Spinal cord (tissue), 10 donors: Measurements from ENCODE around the gene WIPF3. TPM values are rescaled to one million over a fixed set of nuclear protein-coding genes. Genes with fewer than 3 reads are reported as not detected.

Experiments
- DNase-seq, 6 donors: peaks; one replicate each; pipeline versions ENCODE4 v3.0.0 to v3.0.0-alpha.2; 2013 to 2015; ENCODE audit warnings: low spot score in 6 of 6, low read depth in 4 of 6
- H3K27ac ChIP-seq: one replicate; pipeline ENCODE4 v1.5.1; 2013; ENCODE audit warnings: low read depth, low read length, control low read depth
- H3K27me3 ChIP-seq: one replicate; pipeline ENCODE4 v1.6.1; 2013; ENCODE audit warnings: low read length; ENCODE audit not compliant: control insufficient read depth, insufficient read depth
- H3K36me3 ChIP-seq: one replicate; pipeline ENCODE4 v1.6.1; 2013; ENCODE audit warnings: low read length; ENCODE audit not compliant: control insufficient read depth, insufficient read depth
- H3K4me1 ChIP-seq: one replicate; pipeline ENCODE4 v1.6.1; 2013; ENCODE audit warnings: low read length; ENCODE audit not compliant: control insufficient read depth, insufficient read depth
- H3K4me3 ChIP-seq: one replicate; pipeline ENCODE4 v1.5.1; 2013; ENCODE audit warnings: low read depth, low read length, control low read depth
- H3K9me3 ChIP-seq: one replicate; pipeline ENCODE4 v1.6.1; 2013; ENCODE audit warnings: low read length; ENCODE audit not compliant: control insufficient read depth, insufficient read depth
- WGBS: methylation state at CpG from one replicate; pipeline ENCODE4 v1.1.5; 2013; ENCODE audit warnings: missing lambda C conversion rate; ENCODE audit not compliant: insufficient coverage; 5-methylcytosine and 5-hydroxymethylcytosine counted together
- polyA plus RNA-seq, 2 donors: library from polyadenylated mRNA; unstranded; fragments of 120-200 nt; gene quantifications; one replicate each; pipeline ENCODE4 v1.2.1, GENCODE V29; 2013; ENCODE audit not compliant: insufficient read length in 2 of 2
- total RNA-seq, 2 donors: library from RNA; depleted of rRNA in 1 of 2; stranded (reverse); fragments of 120-200 nt in 1 of 2; fragments of >200 nt in 1 of 2; gene quantifications; one replicate each; pipeline versions ENCODE4 v1.2.3 to v1.2.4, GENCODE V29; 2013 to 2014
- donor health status: healthy.

WIPF3 gene
- total and polyA plus RNA-seq, 4 donors: 4.5 to 17.8 (median 11.1) TPM

DNA sequence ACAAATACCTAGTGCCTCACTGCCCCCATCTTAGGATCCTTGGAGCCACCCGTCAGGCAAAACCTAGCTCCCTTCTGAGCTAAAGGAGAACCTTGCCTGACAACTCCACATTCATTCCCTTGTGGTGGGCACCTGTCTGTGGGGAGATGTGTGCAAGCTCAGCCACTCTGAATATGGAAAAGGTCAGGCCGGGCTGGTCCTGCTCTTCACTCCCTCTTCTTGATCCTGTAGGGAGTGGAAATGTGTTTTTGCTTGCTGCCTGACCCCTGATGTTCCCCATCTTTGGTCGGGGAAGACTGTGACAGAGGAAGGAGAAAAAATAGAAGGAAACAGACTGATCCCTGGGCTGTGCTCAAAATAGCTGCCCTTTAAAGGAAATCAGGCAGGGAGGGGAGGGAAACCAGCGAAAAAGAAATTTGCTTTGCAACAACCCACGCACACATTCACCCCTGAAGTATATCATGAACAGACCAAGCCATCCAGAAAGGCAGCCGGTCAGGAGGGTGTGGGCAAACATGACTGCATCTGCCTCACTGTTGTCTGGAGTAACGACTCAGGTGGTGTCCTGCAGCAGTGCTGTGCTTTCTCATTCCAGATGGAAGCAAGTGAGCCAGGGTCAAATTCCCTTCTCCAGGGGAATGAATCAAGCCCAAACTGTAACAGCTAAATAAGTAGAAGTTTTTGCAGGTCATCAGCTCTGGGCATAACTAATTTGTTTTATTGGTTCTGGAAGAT lies 109.3 kb downstream of the WIPF3 start:
- no peaks in the 10 kb centered on the region for H3K27me3 ChIP-seq
- WGBS: 62% methylated on average over 6 of the region's 7 CpGs
- peaks cover 17% of the 10 kb centered on the region for H3K4me1 ChIP-seq
- peak overlapping the region; percentile 54 for H3K27ac ChIP-seq
- no peaks in the 10 kb centered on the region for H3K9me3 ChIP-seq
- peak in 1 of 6 donors; percentile 62 for DNase-seq
- H3K36me3 ChIP-seq: peaks cover 6% of the 10 kb centered on the region
- no peak overlapping the region for H3K4me3 ChIP-seq

DNA sequence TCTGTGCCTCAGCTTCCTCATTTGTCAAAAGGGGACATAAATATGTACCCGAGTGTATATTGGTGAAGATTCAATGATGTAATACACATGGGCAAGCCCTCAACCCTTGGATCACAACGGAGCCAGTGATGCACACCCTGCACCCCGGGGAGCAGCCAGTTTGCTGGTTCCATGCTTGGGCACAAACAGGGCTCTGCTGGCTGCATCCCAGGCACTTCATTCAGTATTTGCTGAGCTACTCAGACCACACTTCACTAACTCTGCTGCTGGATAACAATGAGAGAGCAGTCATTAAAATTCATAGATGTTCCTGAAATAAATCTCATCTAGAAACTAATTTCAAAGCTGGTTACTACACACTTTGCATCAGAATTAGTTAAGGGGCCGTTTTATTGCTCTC lies 111.3 kb downstream of the WIPF3 start:
- H3K4me3 ChIP-seq: no peak overlapping the region
- H3K27ac ChIP-seq: peak overlapping the region; percentile 37
- no peaks in the 10 kb centered on the region for H3K27me3 ChIP-seq
- peaks cover 8% of the 10 kb centered on the region for H3K36me3 ChIP-seq
- WGBS: 23% methylated on average over 4 of the region's 4 CpGs
- no peaks in the 10 kb centered on the region for H3K9me3 ChIP-seq
- peaks cover 21% of the 10 kb centered on the region for H3K4me1 ChIP-seq
- DNase-seq: peak in 3 of 6 donors; percentile 26 to 82 (median 81)

DNA sequence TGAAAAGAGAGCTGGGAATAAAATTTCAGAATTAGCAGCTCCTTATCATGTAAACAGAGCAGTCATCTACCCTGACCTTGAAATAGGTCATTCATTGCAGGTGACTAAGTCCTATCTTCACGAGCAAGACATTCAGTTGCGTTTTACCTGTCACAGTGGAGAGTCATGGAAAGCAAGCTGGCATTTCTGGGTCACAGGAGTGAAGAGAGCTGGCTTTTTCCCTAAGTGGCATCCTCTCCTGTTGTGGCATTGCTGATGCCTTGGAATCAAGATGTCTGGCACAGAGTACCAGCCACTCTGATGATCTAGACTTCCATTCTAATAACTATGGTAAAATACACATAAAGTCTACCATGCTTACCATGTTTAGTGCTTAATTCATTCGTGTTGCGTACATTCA lies 112.5 kb downstream of the WIPF3 start:
- 90% methylated on average over 3 of the region's 4 CpGs for WGBS
- Histone ChIP-seq H3K36me3 (peaks cover 10% of the 10 kb centered on the region), H3K9me3 (no peaks in the 10 kb centered on the region), H3K4me1 (peaks cover 30% of the 10 kb centered on the region), H3K27me3 (no peaks in the 10 kb centered on the region), H3K27ac (no peak overlapping the region), H3K4me3 (no peak overlapping the region)
- no peak for DNase-seq

DNA sequence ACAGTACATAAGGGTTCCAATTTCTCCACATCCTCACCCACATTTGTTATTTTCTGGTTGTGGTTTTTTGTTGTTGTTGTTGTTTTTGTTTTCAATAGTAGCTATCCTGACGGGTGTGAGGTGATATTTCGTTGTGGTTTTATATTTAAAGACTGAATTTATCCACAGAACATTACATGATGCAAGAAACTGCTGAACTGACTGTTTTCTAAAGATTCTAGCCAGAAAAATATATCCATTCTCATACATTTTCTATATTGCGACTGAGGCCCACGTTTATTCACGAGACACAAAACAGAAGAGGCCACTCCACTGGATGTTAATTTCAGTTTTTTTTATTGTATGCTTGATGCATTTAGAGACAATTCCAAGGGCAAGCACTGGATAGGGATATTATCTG lies 113.5 kb downstream of the WIPF3 start:
- Histone ChIP-seq H3K9me3 (no peaks in the 10 kb centered on the region), H3K4me3 (no peak overlapping the region), H3K36me3 (peaks cover 16% of the 10 kb centered on the region), H3K4me1 (peaks cover 38% of the 10 kb centered on the region), H3K27me3 (no peaks in the 10 kb centered on the region), H3K27ac (no peak overlapping the region)
- WGBS: no CpG with 5 or more reads among the region's 5 CpGs
- no peak for DNase-seq

DNA sequence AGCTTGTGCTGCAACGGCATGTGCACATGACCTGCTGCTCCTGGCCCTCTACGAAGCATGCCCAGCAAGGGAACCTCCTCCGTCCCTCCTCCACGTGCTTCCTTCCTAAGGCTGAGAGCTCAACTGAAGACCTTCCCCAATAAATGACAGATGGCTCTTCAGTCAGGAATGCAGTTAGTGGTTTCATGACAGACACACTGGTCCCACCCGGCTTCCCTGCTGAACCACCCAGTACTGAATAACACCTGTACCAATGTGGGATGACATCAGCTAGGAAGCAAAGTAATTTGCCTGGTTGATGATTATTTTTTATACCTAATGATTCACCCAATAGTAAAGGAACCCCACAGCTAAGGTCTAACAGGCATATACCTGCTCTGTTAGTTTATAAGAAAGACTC lies 114.2 kb downstream of the WIPF3 start:
- H3K36me3 ChIP-seq: peaks cover 16% of the 10 kb centered on the region

DNA sequence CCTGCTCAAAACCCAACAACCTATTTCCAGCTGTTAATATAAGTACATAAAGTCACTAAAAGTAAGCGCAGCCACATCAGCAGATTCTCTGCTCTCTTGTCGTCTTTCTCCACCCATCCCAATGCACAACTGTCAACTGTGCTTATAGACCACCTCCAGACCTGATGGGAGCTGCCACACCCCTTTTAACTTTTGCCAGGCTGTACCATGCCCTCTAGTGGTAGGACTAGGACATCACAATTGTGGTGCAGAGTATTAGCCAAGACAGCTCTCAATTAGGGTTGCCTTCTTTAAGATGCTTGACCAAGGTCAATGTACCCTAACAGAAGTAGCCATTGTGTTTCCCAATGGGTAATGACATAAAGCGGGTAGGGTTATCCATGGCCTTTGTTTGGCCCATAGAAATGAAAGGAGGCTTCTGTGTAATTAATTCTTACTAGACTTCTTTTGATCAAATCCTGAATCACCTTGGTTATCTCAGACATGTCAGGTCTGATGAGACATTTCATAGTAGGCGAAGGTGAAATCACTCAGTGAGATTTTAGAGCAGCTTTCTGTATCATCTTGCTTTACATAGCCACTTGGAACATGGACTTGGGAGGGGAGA lies 115.2 kb downstream of the WIPF3 start:
- Histone ChIP-seq H3K27me3 (no peaks in the 10 kb centered on the region), H3K9me3 (no peaks in the 10 kb centered on the region), H3K36me3 (peaks cover 21% of the 10 kb centered on the region), H3K27ac (peak overlapping the region; percentile 68), H3K4me3 (no peak overlapping the region), H3K4me1 (peaks cover 34% of the 10 kb centered on the region)
- DNase-seq: peak in 3 of 6 donors; percentile 33 to 79 (median 76)
- WGBS: 0% methylated on average over 1 of the region's 4 CpGs

More for the DNA sequence above, 114.2 kb downstream of the WIPF3 start:
- H3K9me3 ChIP-seq: no peaks in the 10 kb centered on the region
- no peak for DNase-seq
- WGBS: 83% methylated on average over 4 of the region's 5 CpGs
- no peaks in the 10 kb centered on the region for H3K27me3 ChIP-seq
- no peak overlapping the region for H3K27ac ChIP-seq
- H3K4me3 ChIP-seq: no peak overlapping the region
- peaks cover 36% of the 10 kb centered on the region for H3K4me1 ChIP-seq

DNA sequence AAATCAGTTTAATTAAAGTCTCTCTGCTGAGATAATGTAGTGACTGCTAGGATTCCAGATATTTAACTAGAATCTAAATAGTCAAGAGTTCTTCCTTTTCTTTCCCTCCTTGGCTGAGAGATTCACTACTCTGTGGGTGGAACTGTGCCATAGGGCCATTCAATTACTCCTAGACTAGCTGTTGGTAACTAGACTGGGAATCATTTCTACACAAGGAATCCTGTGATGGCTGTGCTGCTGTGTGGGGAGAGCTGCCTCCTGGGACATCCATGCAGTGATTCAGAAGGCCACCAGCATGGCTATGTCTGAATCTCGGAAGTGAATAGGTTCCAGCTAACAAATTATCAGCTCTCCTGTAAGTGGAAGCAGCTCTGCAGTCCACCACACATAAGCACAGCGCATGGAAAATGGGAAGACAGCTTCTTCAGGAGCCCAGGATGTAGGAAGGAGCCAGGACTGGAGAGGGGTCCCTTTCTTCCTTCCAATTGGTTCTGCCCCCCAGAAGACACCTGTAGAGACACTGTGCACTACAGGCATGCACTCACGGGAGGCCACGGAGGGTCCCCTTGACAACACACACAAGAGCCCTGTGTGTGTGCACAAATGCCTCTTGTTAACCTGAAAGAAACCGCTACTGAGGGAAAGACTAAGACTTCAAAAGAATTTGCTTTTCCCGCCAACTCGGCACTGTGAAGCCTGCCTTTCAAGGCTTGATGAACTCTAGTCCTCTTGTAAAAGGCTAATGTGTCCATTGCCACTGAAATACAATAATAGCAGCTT lies 116.8 kb downstream of the WIPF3 start:
- Histone ChIP-seq H3K36me3 (peaks cover 21% of the 10 kb centered on the region), H3K27me3 (no peaks in the 10 kb centered on the region), H3K27ac (peak overlapping the region; percentile 68), H3K4me1 (peaks cover 42% of the 10 kb centered on the region), H3K4me3 (no peak overlapping the region), H3K9me3 (no peaks in the 10 kb centered on the region)
- peak in 4 of 6 donors; percentile 35 to 85 (median 74) for DNase-seq
- 26% methylated on average over 5 of the region's 7 CpGs for WGBS

DNA sequence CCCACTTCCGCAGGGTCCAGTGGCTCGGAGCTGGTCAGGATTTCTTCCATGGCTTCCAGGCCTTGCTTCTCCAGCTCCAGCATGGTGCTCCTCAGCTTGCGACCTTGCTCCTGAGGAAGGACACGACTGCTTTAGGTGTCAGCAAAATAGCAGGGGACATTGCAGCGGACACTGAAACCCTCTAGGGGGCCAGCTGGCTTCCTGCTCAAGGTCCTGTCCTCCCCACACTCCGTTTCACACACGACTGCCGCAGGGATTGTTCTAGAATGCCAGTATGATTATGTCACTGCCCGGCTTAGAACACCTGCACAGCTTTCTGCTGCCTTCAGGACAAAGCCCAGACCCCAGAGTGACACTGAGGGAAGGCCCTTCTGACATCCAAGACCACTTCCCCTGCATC lies 117.7 kb downstream of the WIPF3 start:
- Histone ChIP-seq H3K27me3 (no peaks in the 10 kb centered on the region), H3K36me3 (peaks cover 23% of the 10 kb centered on the region), H3K4me1 (peaks cover 39% of the 10 kb centered on the region), H3K27ac (peak overlapping the region; percentile 68), H3K4me3 (no peak overlapping the region), H3K9me3 (no peaks in the 10 kb centered on the region)
- peak in 1 of 6 donors; percentile 18 for DNase-seq
- WGBS: 71% methylated on average over 9 of the region's 9 CpGs

DNA sequence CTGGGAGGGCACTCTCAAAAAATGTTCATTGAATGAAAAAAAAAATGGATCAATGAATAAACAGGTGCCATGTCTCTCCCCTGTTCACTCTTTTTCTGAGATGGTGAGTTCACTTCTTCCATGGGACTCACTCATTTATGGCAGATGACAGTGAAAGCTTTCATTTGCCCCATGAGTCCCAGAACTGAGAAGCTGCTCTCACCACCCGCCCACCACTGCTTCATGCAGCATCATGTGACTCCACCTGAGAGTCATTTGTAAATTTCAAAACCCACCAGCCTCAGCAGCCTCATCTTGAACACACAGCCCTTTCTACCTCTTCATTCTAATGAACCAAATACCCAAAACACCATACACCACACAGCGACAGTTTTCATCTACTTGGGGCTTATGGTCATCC lies 118.4 kb downstream of the WIPF3 start:
- H3K9me3 ChIP-seq: no peaks in the 10 kb centered on the region
- 84% methylated on average over 2 of the region's 2 CpGs for WGBS
- H3K4me3 ChIP-seq: no peak overlapping the region
- no peak overlapping the region for H3K27ac ChIP-seq
- peaks cover 39% of the 10 kb centered on the region for H3K4me1 ChIP-seq
- H3K36me3 ChIP-seq: peaks cover 28% of the 10 kb centered on the region
- H3K27me3 ChIP-seq: no peaks in the 10 kb centered on the region
- no peak for DNase-seq
